ENCODE data around the gene AKAP17A. TPM values are rescaled to one million over a fixed set of nuclear protein-coding genes. Genes with fewer than 3 reads are reported as not detected.

AKAP17A gene
- polyA plus RNA-seq, 1 donor (not counting 4 experiments of a cell fraction or from before 2014, with no cell fraction given) = 12.8 TPM

GRCh38 chrX:1610166-1610565 is 18.8 kb downstream of the AKAP17A start:
- no peak overlapping the region for H3K4me2 ChIP-seq (ENCODE audit: control insufficient read depth, extremely low read depth, insufficient read depth, low read depth, low read length)
- H3K9ac ChIP-seq (ENCODE audit: control insufficient read depth, extremely low read depth, insufficient read depth, low read length) = no peak overlapping the region
- no peaks in the 10 kb centered on the region for H3K4me1 ChIP-seq (ENCODE audit: control insufficient read depth, extremely low read depth, insufficient read depth, low read length)
- H3K9me1 ChIP-seq (ENCODE audit: control insufficient read depth, extremely low read depth, insufficient read depth, low read length) = no peaks in the 10 kb centered on the region
- dilution Hi-C loops (cut with MboI; ENCODE audit: extremely low pct_ligation_motif_present, low sequenced_read_pairs) = no loop called here
- FAIRE-seq = no peak
- no peak overlapping the region for H3K27ac ChIP-seq (ENCODE audit: control insufficient read depth, insufficient read depth, low read length)
- no peaks in the 10 kb centered on the region for H3K27me3 ChIP-seq (ENCODE audit: control insufficient read depth, extremely low read depth, insufficient read depth, low read length)
- no peaks in the 10 kb centered on the region for H3K36me3 ChIP-seq (ENCODE audit: control insufficient read depth in 2 of 2, extremely low read depth in 1 of 2, insufficient read depth in 2 of 2, low read length in 2 of 2)
- peaks cover 15% of the 10 kb centered on the region for H3K9me3 ChIP-seq (ENCODE audit: control insufficient read depth, low read depth, low read length)
- H3K79me2 ChIP-seq (ENCODE audit: control insufficient read depth, insufficient read depth, low read length) = no peaks in the 10 kb centered on the region
- H4K20me1 ChIP-seq (ENCODE audit: control insufficient read depth, extremely low read depth, insufficient read depth, low read length) = no peaks in the 10 kb centered on the region
- no peak for TF ChIP-seq CTCF (optimal IDR thresholded peaks at IDR 0.05 in 1 of 3, IDR thresholded peaks at IDR 0.05 in 1 of 3, conservative IDR thresholded peaks at IDR 0.05 in 1 of 3; ENCODE audit: extremely low read depth in 1 of 3, insufficient read depth in 2 of 3, low read length in 3 of 3)
- TF ChIP-seq EZH2 (IDR thresholded peaks at IDR 0.05; ENCODE audit: low read length) = no peak
- H3K4me3 ChIP-seq (ENCODE audit: control insufficient read depth in 2 of 3, extremely low read depth in 1 of 3, insufficient read depth in 2 of 3, low read depth in 1 of 3, low read length in 3 of 3) = no peak overlapping the region
- DNase-seq (ENCODE audit: low read depth, low spot score) = no peak
- H2AFZ ChIP-seq (ENCODE audit: control insufficient read depth, low read length) = no peak overlapping the region

GRCh38 chrX:1610736-1611135 is 19.3 kb downstream of the AKAP17A start:
- dilution Hi-C loops (cut with MboI; ENCODE audit: extremely low pct_ligation_motif_present, low sequenced_read_pairs) = no loop called here

More at GRCh38 chrX:1610736-1611135, 19.3 kb downstream of the AKAP17A start:
- no peak overlapping the region for H3K4me2 ChIP-seq (ENCODE audit: control insufficient read depth, extremely low read depth, insufficient read depth, low read depth, low read length)
- peaks cover 16% of the 10 kb centered on the region for H3K9me3 ChIP-seq (ENCODE audit: control insufficient read depth, low read depth, low read length)
- TF ChIP-seq CTCF (optimal IDR thresholded peaks at IDR 0.05 in 1 of 3, IDR thresholded peaks at IDR 0.05 in 1 of 3, conservative IDR thresholded peaks at IDR 0.05 in 1 of 3; ENCODE audit: extremely low read depth in 1 of 3, insufficient read depth in 2 of 3, low read length in 3 of 3) = no peak
- no peak for TF ChIP-seq EZH2 (IDR thresholded peaks at IDR 0.05; ENCODE audit: low read length)
- no peak overlapping the region for H3K9ac ChIP-seq (ENCODE audit: control insufficient read depth, extremely low read depth, insufficient read depth, low read length)
- no peaks in the 10 kb centered on the region for H3K9me1 ChIP-seq (ENCODE audit: control insufficient read depth, extremely low read depth, insufficient read depth, low read length)
- no peaks in the 10 kb centered on the region for H3K79me2 ChIP-seq (ENCODE audit: control insufficient read depth, insufficient read depth, low read length)
- DNase-seq (ENCODE audit: low read depth, low spot score) (no peak), FAIRE-seq (no peak)
- H3K4me1 ChIP-seq (ENCODE audit: control insufficient read depth, extremely low read depth, insufficient read depth, low read length) = no peaks in the 10 kb centered on the region
- no peak overlapping the region for H2AFZ ChIP-seq (ENCODE audit: control insufficient read depth, low read length)
- H3K4me3 ChIP-seq (ENCODE audit: control insufficient read depth in 2 of 3, extremely low read depth in 1 of 3, insufficient read depth in 2 of 3, low read depth in 1 of 3, low read length in 3 of 3) = no peak overlapping the region
- no peaks in the 10 kb centered on the region for H4K20me1 ChIP-seq (ENCODE audit: control insufficient read depth, extremely low read depth, insufficient read depth, low read length)
- no peaks in the 10 kb centered on the region for H3K36me3 ChIP-seq (ENCODE audit: control insufficient read depth in 2 of 2, extremely low read depth in 1 of 2, insufficient read depth in 2 of 2, low read length in 2 of 2)
- no peaks in the 10 kb centered on the region for H3K27me3 ChIP-seq (ENCODE audit: control insufficient read depth, extremely low read depth, insufficient read depth, low read length)
- H3K27ac ChIP-seq (ENCODE audit: control insufficient read depth, insufficient read depth, low read length) = no peak overlapping the region
